ENCODE data around the gene ENDOG.

Gene ENDOG

GRCh38 chr9:128802482-128802881 lies 15.8 kb upstream of the ENDOG start:
- no peak for DNase-seq

GRCh38 chr9:128805661-128806060 lies 12.6 kb upstream of the ENDOG start:
- DNase-seq: no peak

GRCh38 chr9:128807827-128808226 lies 10.5 kb upstream of the ENDOG start:
- no peak for DNase-seq

- no peak for DNase-seq
Measured at GRCh38 chr9:128808543-128808942, 9.8 kb upstream of the ENDOG start.

- DNase-seq: no peak
Measured at GRCh38 chr9:128809036-128809599, 9.2 kb upstream of the ENDOG start.

- no peak for DNase-seq
Measured at GRCh38 chr9:128809831-128810230, 8.5 kb upstream of the ENDOG start.

GRCh38 chr9:128810873-128811272 lies 7.4 kb upstream of the ENDOG start:
- DNase-seq: no peak

GRCh38 chr9:128818839-128819715 lies 777 bp downstream of the ENDOG start:
- DNase-seq: peak; percentile 15

- DNase-seq: no peak
Measured at GRCh38 chr9:128819716-128820664, 1.7 kb downstream of the ENDOG start.

- no peak for DNase-seq
Measured at GRCh38 chr9:128820665-128821583, 2.6 kb downstream of the ENDOG start.

- no peak for DNase-seq
Measured at GRCh38 chr9:128821584-128822406, 3.5 kb downstream of the ENDOG start.

- DNase-seq: no peak
Measured at GRCh38 chr9:128822407-128823042, 4.2 kb downstream of the ENDOG start.

- no peak for DNase-seq
Measured at GRCh38 chr9:128823362-128823902, 5.1 kb downstream of the ENDOG start.

- no peak for DNase-seq
Measured at GRCh38 chr9:128823903-128824406, 5.7 kb downstream of the ENDOG start.

GRCh38 chr9:128824911-128825310 lies 6.6 kb downstream of the ENDOG start:
- no peak for DNase-seq

GRCh38 chr9:128825923-128826700 lies 7.8 kb downstream of the ENDOG start:
- no peak for DNase-seq

GRCh38 chr9:128828267-128828666 lies 10.0 kb downstream of the ENDOG start:
- DNase-seq: no peak

GRCh38 chr9:128828719-128829452 lies 10.6 kb downstream of the ENDOG start:
- no peak for DNase-seq

Measured in activated T-cell treated with anti-CD3 and anti-CD28 coated beads for 4 hours (primary cell).